H9 (cell line): ENCODE data around the gene KRCC1. TPM values are rescaled to one million over a fixed set of nuclear protein-coding genes. Genes with fewer than 3 reads are reported as not detected.

Experiments
- DNase-seq: peaks from one replicate; pipeline ENCODE4 v3.0.0-alpha.2; 2017
- H2AFZ ChIP-seq: one replicate; pipeline ENCODE4 v1.6.1; 2013; ENCODE audit warnings: mild to moderate bottlenecking, low read length, control low read depth, moderate library complexity
- H2AK5ac ChIP-seq: 2 replicates; pipeline ENCODE4 v1.6.1; 2013; ENCODE audit warnings: low read length, control low read depth, mixed read lengths; ENCODE audit not compliant: insufficient read length
- H2BK120ac ChIP-seq: one replicate; pipeline ENCODE4 v1.6.1; 2013; ENCODE audit warnings: low read depth, mild to moderate bottlenecking, low read length, control low read depth, inconsistent platforms; ENCODE audit not compliant: poor library complexity, severe bottlenecking
- H2BK12ac ChIP-seq: 2 replicates; pipeline ENCODE4 v1.6.1; 2013; ENCODE audit warnings: low read length, control low read depth, mixed read lengths, low read depth; ENCODE audit not compliant: insufficient read length
- H2BK15ac ChIP-seq: 2 replicates; pipeline ENCODE4 v1.6.1; 2013; ENCODE audit warnings: low read depth, low read length, control low read depth
- H2BK20ac ChIP-seq: one replicate; pipeline ENCODE4 v1.6.1; 2013; ENCODE audit warnings: low read depth, mild to moderate bottlenecking, low read length, control low read depth, inconsistent platforms; ENCODE audit not compliant: poor library complexity, severe bottlenecking
- H2BK5ac ChIP-seq: 2 replicates; pipeline ENCODE4 v1.6.1; 2013; ENCODE audit warnings: low read length, control low read depth, mixed read lengths; ENCODE audit not compliant: insufficient read length
- H3K14ac ChIP-seq: 2 replicates; pipeline ENCODE4 v1.6.1; 2013; ENCODE audit warnings: low read length, control low read depth; ENCODE audit not compliant: insufficient read depth
- H3K18ac ChIP-seq: 2 replicates; pipeline ENCODE4 v1.6.1; 2013; ENCODE audit warnings: low read depth, mild to moderate bottlenecking, mixed read lengths, low read length, control low read depth; ENCODE audit not compliant: insufficient read length
- H3K23ac ChIP-seq: 2 replicates; pipeline ENCODE4 v1.6.1; 2013; ENCODE audit warnings: low read length, control low read depth, mixed read lengths, low read depth; ENCODE audit not compliant: insufficient read length
- H3K23me2 ChIP-seq: 2 replicates; pipeline ENCODE4 v1.6.1; 2013; ENCODE audit warnings: low read depth, mild to moderate bottlenecking, mixed read lengths, low read length, control low read depth; ENCODE audit not compliant: insufficient read length, poor library complexity, severe bottlenecking
- H3K27ac ChIP-seq: 2 replicates; pipeline ENCODE4 v1.5.1; 2013; ENCODE audit warnings: low read length, control low read depth, mixed read lengths, low read depth; ENCODE audit not compliant: insufficient read length
- H3K27me3 ChIP-seq: 2 replicates; pipeline ENCODE4 v1.6.1; 2013; ENCODE audit warnings: low read length, control low read depth, inconsistent platforms; ENCODE audit not compliant: insufficient read depth
- H3K4ac ChIP-seq: 2 replicates; pipeline ENCODE4 v1.6.1; 2013; ENCODE audit warnings: low read depth, mild to moderate bottlenecking, control low read depth, inconsistent platforms, low read length, moderate library complexity
- H3K4me1 ChIP-seq: 2 replicates; pipeline ENCODE4 v1.6.1; 2013; ENCODE audit warnings: low read length, control low read depth, inconsistent platforms; ENCODE audit not compliant: insufficient read depth
- H3K4me2 ChIP-seq: 2 replicates; pipeline ENCODE4 v1.6.1; 2013; ENCODE audit warnings: low read length, control low read depth, mixed read lengths; ENCODE audit not compliant: insufficient read length, insufficient read depth
- H3K56ac ChIP-seq: 2 replicates; pipeline ENCODE4 v1.6.1; 2013; ENCODE audit warnings: low read depth, mild to moderate bottlenecking, mixed read lengths, low read length, control low read depth; ENCODE audit not compliant: insufficient read length
- H3K79me1 ChIP-seq: 2 replicates; pipeline ENCODE4 v1.6.1; 2013; ENCODE audit warnings: low read depth, mild to moderate bottlenecking, moderate library complexity, low read length, control low read depth, inconsistent platforms; ENCODE audit not compliant: insufficient read depth, poor library complexity, severe bottlenecking
- H3K79me2 ChIP-seq: 2 replicates; pipeline ENCODE4 v1.6.1; 2013; ENCODE audit warnings: low read length, control low read depth, inconsistent platforms; ENCODE audit not compliant: insufficient read depth
- H3K9ac ChIP-seq: 2 replicates; pipeline ENCODE4 v1.6.1; 2013; ENCODE audit warnings: low read length, control low read depth, mixed read lengths; ENCODE audit not compliant: insufficient read length; ENCODE audit errors: extremely low read depth
- H3K9me3 ChIP-seq: one replicate; pipeline ENCODE4 v1.6.1; 2013; ENCODE audit warnings: low read depth, low read length, inconsistent platforms; ENCODE audit not compliant: control insufficient read depth
- H3T11ph ChIP-seq: one replicate; pipeline ENCODE4 v1.6.1; 2013; ENCODE audit warnings: mild to moderate bottlenecking, low read length, control low read depth, inconsistent platforms
- H4K20me1 ChIP-seq: one replicate; pipeline ENCODE4 v1.6.1; 2013; ENCODE audit not compliant: control insufficient read depth, insufficient read length, insufficient read depth
- H4K5ac ChIP-seq: 2 replicates; pipeline ENCODE4 v1.6.1; 2013; ENCODE audit warnings: low read depth, mild to moderate bottlenecking, mixed read lengths, low read length, control low read depth; ENCODE audit not compliant: insufficient read length
- H4K8ac ChIP-seq: replicated peaks from 2 replicates; pipeline ENCODE4 v1.6.1; 2013; ENCODE audit warnings: low read length, control low read depth, mixed read lengths, low read depth; ENCODE audit not compliant: insufficient read length
- H4K91ac ChIP-seq: 2 replicates; pipeline ENCODE4 v1.6.1; 2013; ENCODE audit warnings: low read depth, mild to moderate bottlenecking, moderate library complexity, mixed read lengths, low read length, control low read depth; ENCODE audit not compliant: insufficient read length
- H3K27ac Mint-ChIP-seq, 3 experiments: 2 replicates in 2 of 3; 3 replicates in 1 of 3; pipeline ENCODE4 v1.8.0; 2020 to 2021; ENCODE audit warnings: mixed read lengths in 3 of 3, mild to moderate bottlenecking in 1 of 3, moderate library complexity in 1 of 3
- H3K27me3 Mint-ChIP-seq: 2 replicates; pipeline ENCODE4 v1.8.0; 2021; ENCODE audit warnings: low read depth, mild to moderate bottlenecking, moderate library complexity, mixed read lengths
- H3K36me3 Mint-ChIP-seq, 3 experiments: 2 replicates in 2 of 3; 3 replicates in 1 of 3; pipeline ENCODE4 v1.8.0; 2020 to 2021; ENCODE audit warnings: low read depth in 3 of 3, mixed read lengths in 3 of 3; ENCODE audit not compliant: insufficient read depth in 1 of 3
- H3K4me1 Mint-ChIP-seq, 2 experiments: 2 replicates each; pipeline ENCODE4 v1.8.0; 2020; ENCODE audit warnings: mixed read lengths in 2 of 2
- H3K4me3 Mint-ChIP-seq, 2 experiments: 2 replicates in 1 of 2; 3 replicates in 1 of 2; pipeline ENCODE4 v1.8.0; 2020 to 2021; ENCODE audit warnings: mild to moderate bottlenecking in 2 of 2, mixed read lengths in 2 of 2, moderate library complexity in 1 of 2
- H3K9me3 Mint-ChIP-seq, 2 experiments: 2 replicates in 1 of 2; 3 replicates in 1 of 2; pipeline ENCODE4 v1.8.0; 2020; ENCODE audit warnings: mild to moderate bottlenecking in 2 of 2, mixed read lengths in 2 of 2, moderate library complexity in 1 of 2
- WGBS: extraction: QIAGEN DNeasy Blood & Tissue Kit; methylation state at CpG from one replicate; pipeline ENCODE4 v1.1.7; 2013; ENCODE audit warnings: missing lambda C conversion rate, low lambda C conversion rate, mixed read lengths; ENCODE audit not compliant: insufficient read length; ENCODE audit errors: extremely low coverage; 5-methylcytosine and 5-hydroxymethylcytosine counted together
- total RNA-seq: library from RNA; stranded (reverse); gene quantifications from 2 replicates; pipeline ENCODE4 v1.2.1, GENCODE V29; 2021
- TF ChIP-seq, protein P1 (sequence below): fragments of 200-600 bp; sonication (generic); conservative IDR thresholded peaks from 3 replicates; pipeline ENCODE4 v1.8.0; 2021; ENCODE audit warnings: antibody characterized with exemption, mild to moderate bottlenecking

KRCC1 gene
- total RNA-seq, 1 experiment from 2014 or later = 8.2 TPM

DNA sequence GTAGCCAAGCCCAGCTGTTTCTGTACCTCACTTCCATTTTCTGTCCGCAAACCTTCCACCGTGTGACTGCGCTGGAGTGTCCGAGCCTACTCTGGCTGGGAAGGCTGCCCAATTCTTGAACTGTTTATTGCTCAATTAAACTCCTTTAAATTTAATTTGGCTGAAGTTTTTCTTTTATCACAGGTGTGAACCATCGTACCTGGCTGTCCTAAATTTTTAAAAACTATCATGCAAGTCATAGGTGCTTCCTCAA, 33.0 kb downstream of the KRCC1 start:
- Histone ChIP-seq H2BK12ac (no peak overlapping the region), H3K14ac (no peak overlapping the region), H3K23ac (no peak overlapping the region), H4K20me1 (no peaks in the 10 kb centered on the region), H3K79me2 (no peaks in the 10 kb centered on the region), H2BK15ac (no peak overlapping the region), H3K27ac (no peak overlapping the region), H3K79me1 (no peaks in the 10 kb centered on the region), H2AFZ (no peak overlapping the region), H3K18ac (no peak overlapping the region), H2BK5ac (no peak overlapping the region), H3K4ac (no peak overlapping the region), H2AK5ac (no peak overlapping the region), H3K4me1 (peaks cover 7% of the 10 kb centered on the region; the same call in 1 of the 2 replicates), H2BK20ac (no peak overlapping the region), H4K8ac (no peak overlapping the region), H3K9me3 (no peaks in the 10 kb centered on the region), H2BK120ac (no peak overlapping the region), H3K23me2 (no peaks in the 10 kb centered on the region), H3K4me2 (no peak overlapping the region), H4K91ac (no peak overlapping the region), H3K56ac (no peak overlapping the region), H3K9ac (no peak overlapping the region), H4K5ac (no peak overlapping the region), H3T11ph (no peak overlapping the region), H3K27me3 (no peaks in the 10 kb centered on the region)
- Mint-ChIP-seq H3K9me3 (no peaks in the 10 kb centered on the region), H3K4me1 (peaks cover 55 to 56% of the 10 kb centered on the region in 2 experiments), H3K36me3 (no peaks in the 10 kb centered on the region), H3K27me3 (no peaks in the 10 kb centered on the region), H3K27ac (no peak overlapping the region), H3K4me3 (no peak overlapping the region)
- TF ChIP-seq, protein P1, sequence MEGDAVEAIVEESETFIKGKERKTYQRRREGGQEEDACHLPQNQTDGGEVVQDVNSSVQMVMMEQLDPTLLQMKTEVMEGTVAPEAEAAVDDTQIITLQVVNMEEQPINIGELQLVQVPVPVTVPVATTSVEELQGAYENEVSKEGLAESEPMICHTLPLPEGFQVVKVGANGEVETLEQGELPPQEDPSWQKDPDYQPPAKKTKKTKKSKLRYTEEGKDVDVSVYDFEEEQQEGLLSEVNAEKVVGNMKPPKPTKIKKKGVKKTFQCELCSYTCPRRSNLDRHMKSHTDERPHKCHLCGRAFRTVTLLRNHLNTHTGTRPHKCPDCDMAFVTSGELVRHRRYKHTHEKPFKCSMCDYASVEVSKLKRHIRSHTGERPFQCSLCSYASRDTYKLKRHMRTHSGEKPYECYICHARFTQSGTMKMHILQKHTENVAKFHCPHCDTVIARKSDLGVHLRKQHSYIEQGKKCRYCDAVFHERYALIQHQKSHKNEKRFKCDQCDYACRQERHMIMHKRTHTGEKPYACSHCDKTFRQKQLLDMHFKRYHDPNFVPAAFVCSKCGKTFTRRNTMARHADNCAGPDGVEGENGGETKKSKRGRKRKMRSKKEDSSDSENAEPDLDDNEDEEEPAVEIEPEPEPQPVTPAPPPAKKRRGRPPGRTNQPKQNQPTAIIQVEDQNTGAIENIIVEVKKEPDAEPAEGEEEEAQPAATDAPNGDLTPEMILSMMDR = no peak
- DNase-seq = no peak
- WGBS = no CpG with 5 or more reads among the region's 5 CpGs
